ENCODE data around the gene PLEKHB1.

Gene PLEKHB1

GRCh38 chr11:73693899-73694525, 47.6 kb downstream of the PLEKHB1 start:
- no peak for DNase-seq

GRCh38 chr11:73705053-73705452, 58.7 kb downstream of the PLEKHB1 start:
- no peak for DNase-seq

- DNase-seq: no peak
Measured at GRCh38 chr11:73710964-73711363, 64.6 kb downstream of the PLEKHB1 start.
